HAP-1 (cell line): ENCODE results near the gene DUSP16.

Source experiments
- DNase-seq, 2 experiments: peaks; one replicate each; pipeline ENCODE4 v3.0.0-alpha.2; 2016 to 2020; ENCODE audit warnings: low spot score in 2 of 2
- H3K27me3 ChIP-seq: fragments of 250-450 bp; sonication (Bioruptor Pico); 2 replicates; pipeline ENCODE4 v1.5.1; 2020; ENCODE audit warnings: low read depth, mild to moderate bottlenecking, moderate library complexity
- H3K36me3 ChIP-seq: fragments of 250-450 bp; sonication (Bioruptor Pico); replicated peaks from 2 replicates; pipeline ENCODE4 v1.5.1; 2020; ENCODE audit warnings: mild to moderate bottlenecking
- H3K4me1 ChIP-seq: fragments of 250-450 bp; sonication (Bioruptor Pico); 2 replicates; pipeline ENCODE4 v1.5.1; 2020; ENCODE audit warnings: mild to moderate bottlenecking
- H3K4me3 ChIP-seq: fragments of 250-450 bp; sonication (Bioruptor Pico); 2 replicates; pipeline ENCODE4 v1.5.1; 2020; ENCODE audit warnings: mild to moderate bottlenecking, moderate library complexity
- H3K9me3 ChIP-seq: fragments of 250-450 bp; sonication (Bioruptor Pico); 2 replicates; pipeline ENCODE4 v1.5.1; 2020; ENCODE audit warnings: mild to moderate bottlenecking, moderate library complexity
- in situ Hi-C: fragments of 300-500 bp; cut with MboI; formaldehyde crosslinking; loops from 3 replicates; pipeline ENCODE4 v1.14.3; 2020; ENCODE audit warnings: low sequenced_read_pairs, inconsistent platforms, mixed read lengths

DUSP16 gene

GRCh38 chr12:12518464-12518845, 44.2 kb downstream of the DUSP16 start:
- Histone ChIP-seq H3K4me1 (peaks cover 51% of the 10 kb centered on the region), H3K4me3 (no peak overlapping the region), H3K36me3 (0 out of 2 replicates have a peak, but pooled peaks cover 3% of the 10 kb centered on the region), H3K9me3 (no peaks in the 10 kb centered on the region), H3K27me3 (no peaks in the 10 kb centered on the region)
- DNase-seq: no peak
- in situ Hi-C loops: no loop called here

GRCh38 chr12:12513416-12514006, 49.2 kb downstream of the DUSP16 start:
- in situ Hi-C loops: no loop called here
- H3K4me3 ChIP-seq: no peak overlapping the region

GRCh38 chr12:12511895-12512711, 50.6 kb downstream of the DUSP16 start:
- 0 out of 2 replicates have a peak, but pooled peaks cover 3% of the 10 kb centered on the region for H3K36me3 ChIP-seq
- H3K4me1 ChIP-seq: peaks cover 34% of the 10 kb centered on the region
- in situ Hi-C loops: no loop called here
- no peaks in the 10 kb centered on the region for H3K27me3 ChIP-seq
- H3K9me3 ChIP-seq: no peaks in the 10 kb centered on the region
- no peak for DNase-seq
- H3K4me3 ChIP-seq: no peak overlapping the region

More at GRCh38 chr12:12513416-12514006, 49.2 kb downstream of the DUSP16 start:
- peak; percentile 72 to 96 for DNase-seq
- 0 out of 2 replicates have a peak, but pooled peaks cover 3% of the 10 kb centered on the region for H3K36me3 ChIP-seq
- no peaks in the 10 kb centered on the region for H3K27me3 ChIP-seq
- H3K9me3 ChIP-seq: no peaks in the 10 kb centered on the region
- H3K4me1 ChIP-seq: peaks cover 30% of the 10 kb centered on the region

GRCh38 chr12:12511021-12511783, 51.5 kb downstream of the DUSP16 start:
- DNase-seq: no peak
- Histone ChIP-seq H3K4me3 (no peak overlapping the region), H3K9me3 (no peaks in the 10 kb centered on the region), H3K4me1 (peaks cover 43% of the 10 kb centered on the region), H3K36me3 (no peaks in the 10 kb centered on the region), H3K27me3 (no peaks in the 10 kb centered on the region)
- in situ Hi-C loops: no loop called here

GRCh38 chr12:12510551-12510950, 52.1 kb downstream of the DUSP16 start:
- no peaks in the 10 kb centered on the region for H3K27me3 ChIP-seq
- H3K4me1 ChIP-seq: peaks cover 50% of the 10 kb centered on the region
- no peak overlapping the region for H3K4me3 ChIP-seq
- no peak for DNase-seq
- no peaks in the 10 kb centered on the region for H3K9me3 ChIP-seq
- H3K36me3 ChIP-seq: no peaks in the 10 kb centered on the region
- in situ Hi-C loops: no loop called here

- Histone ChIP-seq H3K4me3 (no peak overlapping the region), H3K9me3 (no peaks in the 10 kb centered on the region), H3K4me1 (peaks cover 54% of the 10 kb centered on the region), H3K36me3 (no peaks in the 10 kb centered on the region), H3K27me3 (no peaks in the 10 kb centered on the region)
- DNase-seq: no peak
- in situ Hi-C loops: no loop called here
These were observed 52.5 kb downstream of the DUSP16 start for GRCh38 chr12:12510141-12510540.

GRCh38 chr12:12508612-12509011, 54.1 kb downstream of the DUSP16 start:
- H3K4me3 ChIP-seq: no peak overlapping the region
- DNase-seq: no peak

GRCh38 chr12:12507121-12507520, 55.5 kb downstream of the DUSP16 start:
- no peaks in the 10 kb centered on the region for H3K9me3 ChIP-seq
- H3K4me3 ChIP-seq: no peak overlapping the region
- no peaks in the 10 kb centered on the region for H3K36me3 ChIP-seq
- H3K4me1 ChIP-seq: peaks cover 32% of the 10 kb centered on the region
- in situ Hi-C loops: no loop called here
- no peak for DNase-seq
- no peaks in the 10 kb centered on the region for H3K27me3 ChIP-seq

More at GRCh38 chr12:12508612-12509011, 54.1 kb downstream of the DUSP16 start:
- in situ Hi-C loops: no loop called here
- H3K36me3 ChIP-seq: no peaks in the 10 kb centered on the region
- H3K4me1 ChIP-seq: peaks cover 43% of the 10 kb centered on the region
- H3K9me3 ChIP-seq: no peaks in the 10 kb centered on the region
- no peaks in the 10 kb centered on the region for H3K27me3 ChIP-seq

GRCh38 chr12:12506496-12506890, 56.2 kb downstream of the DUSP16 start:
- no peak for DNase-seq
- H3K4me1 ChIP-seq: peaks cover 37% of the 10 kb centered on the region
- no peaks in the 10 kb centered on the region for H3K36me3 ChIP-seq
- H3K9me3 ChIP-seq: no peaks in the 10 kb centered on the region
- in situ Hi-C loops: no loop called here
- no peak overlapping the region for H3K4me3 ChIP-seq
- no peaks in the 10 kb centered on the region for H3K27me3 ChIP-seq

- Histone ChIP-seq H3K9me3 (no peaks in the 10 kb centered on the region), H3K36me3 (no peaks in the 10 kb centered on the region), H3K27me3 (no peaks in the 10 kb centered on the region), H3K4me3 (no peak overlapping the region), H3K4me1 (peaks cover 42% of the 10 kb centered on the region)
- in situ Hi-C loops: no loop called here
- peak in 1 of 2 experiments; percentile 60 for DNase-seq
These were observed 56.8 kb downstream of the DUSP16 start for GRCh38 chr12:12505544-12506495.

GRCh38 chr12:12503384-12504078, 59.1 kb downstream of the DUSP16 start:
- H3K27me3 ChIP-seq: no peaks in the 10 kb centered on the region
- H3K9me3 ChIP-seq: no peaks in the 10 kb centered on the region
- no peak for DNase-seq
- peaks cover 3% of the 10 kb centered on the region for H3K36me3 ChIP-seq
- peaks cover 51% of the 10 kb centered on the region for H3K4me1 ChIP-seq
- no peak overlapping the region for H3K4me3 ChIP-seq
- in situ Hi-C loops: no loop called here

- Histone ChIP-seq H3K9me3 (no peaks in the 10 kb centered on the region), H3K4me3 (no peak overlapping the region), H3K36me3 (peaks cover 3% of the 10 kb centered on the region), H3K27me3 (no peaks in the 10 kb centered on the region), H3K4me1 (peaks cover 51% of the 10 kb centered on the region)
- in situ Hi-C loops: no loop called here
- DNase-seq: no peak
These were observed 59.9 kb downstream of the DUSP16 start for GRCh38 chr12:12502815-12503151.
